Measurements from ENCODE around the gene LDB3. TPM values are rescaled to one million over a fixed set of nuclear protein-coding genes. Genes with fewer than 3 reads are reported as not detected.
A peak's percentile ranks its signal among the peaks of the same experiment; 100 is the strongest.

Gene LDB3
- total RNA-seq, 1 experiment from 2014 or later = 0.03 TPM

DNA sequence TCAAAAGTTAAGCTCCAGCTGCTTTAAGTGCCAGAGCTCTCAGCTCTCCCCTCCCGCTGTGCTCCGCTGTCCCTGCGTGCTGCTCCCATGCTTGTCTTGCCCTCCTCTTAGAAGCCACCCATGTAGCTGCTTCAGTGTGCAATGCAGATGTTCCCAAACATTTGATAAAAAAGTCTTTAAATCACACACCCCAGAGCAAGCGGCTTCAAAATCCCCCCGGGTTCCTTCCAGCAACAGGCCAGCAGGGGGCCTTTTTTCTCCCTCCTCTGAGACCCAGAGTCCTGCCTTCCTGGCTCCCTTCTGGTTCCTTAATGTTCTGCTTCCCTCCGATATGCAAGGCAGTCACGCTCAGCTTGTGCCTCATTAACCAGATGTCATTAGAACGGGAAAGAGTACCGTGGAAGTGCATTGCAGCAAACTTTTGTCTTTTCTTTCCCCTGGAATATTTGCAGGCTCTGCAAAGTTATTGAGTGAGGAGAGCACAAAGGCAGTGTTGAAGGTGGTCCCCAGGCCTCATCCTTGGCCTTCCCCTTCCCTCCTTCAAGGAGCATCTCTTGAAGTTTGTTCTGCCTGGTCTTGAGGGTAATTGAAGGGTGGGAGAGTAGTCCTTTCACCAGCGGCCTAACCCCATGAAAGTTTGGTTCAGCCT is 25.5 kb downstream of the LDB3 start:
- H3K36me3 ChIP-seq (replicated peaks; ENCODE audit: control insufficient read depth, insufficient read depth, low read length) = no peaks in the 10 kb centered on the region
- peak; percentile 85 for DNase-seq
- no peak overlapping the region for H3K4me3 ChIP-seq (ENCODE audit: insufficient read depth, low read depth, low read length)

GRCh38 chr10:86698207-86698940 is 30.1 kb downstream of the LDB3 start:
- no peak overlapping the region for H3K4me3 ChIP-seq (ENCODE audit: insufficient read depth, low read depth, low read length)
- no peaks in the 10 kb centered on the region for H3K36me3 ChIP-seq (replicated peaks; ENCODE audit: control insufficient read depth, insufficient read depth, low read length)
- no peak for DNase-seq
- H3K27me3 ChIP-seq (ENCODE audit: control insufficient read depth, insufficient read depth, low read length) = no peaks in the 10 kb centered on the region

More for the DNA sequence above, 25.5 kb downstream of the LDB3 start:
- no peaks in the 10 kb centered on the region for H3K27me3 ChIP-seq (ENCODE audit: control insufficient read depth, insufficient read depth, low read length)

DNA sequence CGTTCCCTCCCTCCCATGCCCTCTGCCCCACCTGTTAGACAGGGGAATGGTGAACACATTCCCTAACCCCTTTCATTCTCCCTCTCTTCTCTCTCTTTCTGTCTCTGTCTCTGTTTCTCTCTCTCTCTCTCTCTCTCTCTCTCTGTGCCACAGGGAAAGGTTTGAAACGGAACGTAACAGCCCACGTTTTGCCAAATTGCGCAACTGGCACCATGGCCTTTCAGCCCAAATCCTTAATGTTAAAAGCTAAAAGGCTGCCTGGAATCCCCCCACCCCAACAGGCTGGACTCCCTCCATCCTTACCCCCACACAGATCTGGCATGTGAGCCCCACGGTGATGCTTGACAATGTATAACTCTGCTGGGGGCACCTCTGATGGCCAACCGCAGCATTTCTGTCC is 30.8 kb downstream of the LDB3 start:
- Histone ChIP-seq H3K27me3 (ENCODE audit: control insufficient read depth, insufficient read depth, low read length) (no peaks in the 10 kb centered on the region), H3K4me3 (ENCODE audit: insufficient read depth, low read depth, low read length) (no peak overlapping the region), H3K36me3 (replicated peaks; ENCODE audit: control insufficient read depth, insufficient read depth, low read length) (no peaks in the 10 kb centered on the region)
- DNase-seq = no peak

DNA sequence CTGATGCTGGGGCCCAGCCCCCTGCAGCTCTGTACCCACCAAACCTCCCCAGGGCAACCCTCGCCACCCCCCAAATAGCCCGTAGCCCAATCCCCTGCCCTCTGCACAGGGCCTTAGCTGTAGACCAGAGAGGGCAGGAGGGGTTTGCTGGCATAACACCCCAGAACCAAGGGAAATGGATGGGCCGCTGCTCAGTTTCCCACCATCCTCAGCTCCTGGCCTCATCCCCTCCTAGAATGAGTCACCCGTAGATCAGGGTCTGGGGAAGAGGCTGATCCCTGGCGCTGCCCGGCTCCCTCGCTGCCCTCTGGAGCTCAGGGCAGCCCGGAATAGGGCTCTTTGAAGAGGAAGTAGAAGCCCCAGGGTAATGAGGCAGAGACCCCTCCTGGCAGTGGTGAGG is 31.2 kb downstream of the LDB3 start:
- Histone ChIP-seq H3K36me3 (replicated peaks; ENCODE audit: control insufficient read depth, insufficient read depth, low read length) (no peaks in the 10 kb centered on the region), H3K27me3 (ENCODE audit: control insufficient read depth, insufficient read depth, low read length) (no peaks in the 10 kb centered on the region), H3K4me3 (ENCODE audit: insufficient read depth, low read depth, low read length) (no peak overlapping the region)
- DNase-seq = no peak

DNA sequence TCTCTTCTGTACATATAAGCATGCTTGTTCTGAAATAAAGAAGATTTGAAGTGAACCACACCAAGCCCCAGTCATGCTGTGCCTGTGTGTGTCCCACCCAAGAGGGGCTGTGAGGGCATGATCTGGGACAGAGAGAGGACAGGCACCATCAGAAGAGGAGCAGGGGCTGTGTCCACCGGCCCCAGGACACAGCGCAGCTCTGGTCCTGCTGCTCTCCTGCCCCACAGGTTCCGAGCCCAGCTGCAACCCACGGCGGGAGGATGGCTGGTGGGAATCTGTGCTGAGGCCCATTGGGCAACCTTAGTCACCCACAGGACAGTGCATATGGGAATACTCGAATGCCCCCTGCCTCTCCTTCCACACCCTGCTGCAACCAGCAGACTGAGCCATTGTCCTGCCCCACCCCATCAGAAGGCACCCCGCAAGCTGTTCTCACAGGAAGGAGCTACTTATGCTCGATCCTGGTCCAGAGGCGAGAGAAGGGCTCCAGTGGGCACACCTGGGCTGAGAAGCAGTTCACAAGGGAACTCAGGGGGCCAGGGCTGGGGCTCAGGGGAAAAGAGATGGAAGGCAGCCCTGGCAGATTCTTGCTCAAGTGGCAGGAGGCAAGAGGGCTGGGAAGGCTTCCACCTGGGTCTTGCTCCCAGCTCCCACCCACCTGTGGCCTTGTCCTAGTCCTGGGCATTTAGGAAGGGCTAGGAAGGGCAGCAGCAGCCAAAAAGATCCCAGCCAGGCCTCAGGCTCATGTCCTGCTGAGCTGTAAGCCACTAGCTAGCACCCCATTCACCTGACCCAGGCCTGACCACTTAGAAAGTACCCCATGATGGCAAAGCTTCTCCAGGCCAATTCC is 31.9 kb downstream of the LDB3 start:
- H3K4me3 ChIP-seq (ENCODE audit: insufficient read depth, low read depth, low read length) = no peak overlapping the region
- no peak for DNase-seq

DNA sequence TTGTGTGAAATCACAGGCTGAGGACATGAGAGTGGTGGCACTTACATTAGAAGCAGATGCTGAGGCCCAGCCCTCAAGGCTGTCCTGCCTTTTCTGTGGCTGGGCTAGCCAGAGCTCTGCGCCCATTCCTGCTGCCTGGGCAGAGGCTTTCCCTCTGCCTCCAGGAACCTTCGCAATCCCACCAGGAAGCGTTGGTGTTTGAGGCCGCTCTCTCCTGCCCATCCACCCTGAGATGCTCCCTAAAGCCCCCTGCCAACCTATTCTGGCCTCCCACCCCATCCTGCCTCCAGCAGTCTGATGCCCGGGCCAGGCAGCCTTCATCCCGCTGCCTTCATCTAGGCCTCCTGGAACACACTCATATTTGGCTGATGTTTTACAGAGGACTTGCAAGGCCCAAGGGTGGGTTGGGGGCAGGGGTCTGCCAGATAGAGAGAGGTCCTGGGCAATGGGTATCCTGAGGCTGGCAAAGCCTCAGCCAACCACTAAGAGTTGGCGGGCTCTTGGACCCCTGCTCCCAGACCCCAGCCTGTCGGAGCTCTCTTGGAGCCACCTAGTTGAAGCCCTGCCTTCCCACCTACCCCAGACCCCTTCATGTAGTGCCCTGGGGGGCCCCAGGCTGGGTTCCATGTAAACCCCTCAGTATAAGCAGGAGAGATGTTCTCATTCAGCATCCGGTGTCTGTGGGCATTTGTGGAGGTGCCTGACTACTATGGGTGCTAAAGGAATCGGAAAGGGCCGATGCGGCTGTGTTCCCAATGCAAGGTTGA is 32.7 kb downstream of the LDB3 start:
- peak; percentile 26 for DNase-seq
- no peaks in the 10 kb centered on the region for H3K27me3 ChIP-seq (ENCODE audit: control insufficient read depth, insufficient read depth, low read length)
- H3K36me3 ChIP-seq (replicated peaks; ENCODE audit: control insufficient read depth, insufficient read depth, low read length) = no peaks in the 10 kb centered on the region
- H3K4me3 ChIP-seq (ENCODE audit: insufficient read depth, low read depth, low read length) = no peak overlapping the region

More for the DNA sequence above, 31.9 kb downstream of the LDB3 start:
- H3K36me3 ChIP-seq (replicated peaks; ENCODE audit: control insufficient read depth, insufficient read depth, low read length) = no peaks in the 10 kb centered on the region
- H3K27me3 ChIP-seq (ENCODE audit: control insufficient read depth, insufficient read depth, low read length) = no peaks in the 10 kb centered on the region

GRCh38 chr10:86703176-86703575 is 34.9 kb downstream of the LDB3 start:
- DNase-seq = peak; percentile 19
- H3K36me3 ChIP-seq (replicated peaks; ENCODE audit: control insufficient read depth, insufficient read depth, low read length) = no peaks in the 10 kb centered on the region
- no peak overlapping the region for H3K4me3 ChIP-seq (ENCODE audit: insufficient read depth, low read depth, low read length)
- no peaks in the 10 kb centered on the region for H3K27me3 ChIP-seq (ENCODE audit: control insufficient read depth, insufficient read depth, low read length)

- no peaks in the 10 kb centered on the region for H3K36me3 ChIP-seq (replicated peaks; ENCODE audit: control insufficient read depth, insufficient read depth, low read length)
- no peak overlapping the region for H3K4me3 ChIP-seq (ENCODE audit: insufficient read depth, low read depth, low read length)
- DNase-seq = peak; percentile 24
- no peaks in the 10 kb centered on the region for H3K27me3 ChIP-seq (ENCODE audit: control insufficient read depth, insufficient read depth, low read length)
These were observed 36.8 kb downstream of the LDB3 start for GRCh38 chr10:86705139-86705538.

- H3K27me3 ChIP-seq (ENCODE audit: control insufficient read depth, insufficient read depth, low read length) = no peaks in the 10 kb centered on the region
- peak; percentile 26 for DNase-seq
- H3K36me3 ChIP-seq (replicated peaks; ENCODE audit: control insufficient read depth, insufficient read depth, low read length) = no peaks in the 10 kb centered on the region
- no peak overlapping the region for H3K4me3 ChIP-seq (ENCODE audit: insufficient read depth, low read depth, low read length)
These were observed 37.6 kb downstream of the LDB3 start for GRCh38 chr10:86705905-86706304.

GRCh38 chr10:86706401-86706841 is 38.1 kb downstream of the LDB3 start:
- Histone ChIP-seq H3K4me3 (ENCODE audit: insufficient read depth, low read depth, low read length) (no peak overlapping the region), H3K27me3 (ENCODE audit: control insufficient read depth, insufficient read depth, low read length) (no peaks in the 10 kb centered on the region), H3K36me3 (replicated peaks; ENCODE audit: control insufficient read depth, insufficient read depth, low read length) (no peaks in the 10 kb centered on the region)
- DNase-seq = peak; percentile 76

DNA sequence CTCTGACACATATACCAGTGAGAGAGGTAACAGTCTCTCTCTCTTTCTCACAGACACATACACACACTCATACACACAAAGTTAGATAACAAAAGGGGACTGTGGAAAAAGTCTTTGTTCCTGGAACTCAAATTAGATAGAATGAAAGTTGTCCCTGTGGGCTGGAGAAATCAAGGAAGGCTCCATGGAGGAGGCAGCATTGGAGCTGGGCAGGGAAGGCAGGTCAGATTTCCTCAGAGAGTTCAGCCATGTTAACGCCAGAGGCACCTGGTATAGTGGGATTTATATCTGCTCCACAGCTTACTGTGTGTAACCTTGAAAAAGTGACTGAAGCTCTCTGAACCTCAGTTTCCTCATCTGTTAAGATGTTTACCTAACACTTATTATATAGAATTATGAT is 38.7 kb downstream of the LDB3 start:
- Histone ChIP-seq H3K4me3 (ENCODE audit: insufficient read depth, low read depth, low read length) (no peak overlapping the region), H3K36me3 (replicated peaks; ENCODE audit: control insufficient read depth, insufficient read depth, low read length) (no peaks in the 10 kb centered on the region), H3K27me3 (ENCODE audit: control insufficient read depth, insufficient read depth, low read length) (no peaks in the 10 kb centered on the region)
- peak; percentile 28 for DNase-seq

- H3K36me3 ChIP-seq (replicated peaks; ENCODE audit: control insufficient read depth, insufficient read depth, low read length) = no peaks in the 10 kb centered on the region
- H3K27me3 ChIP-seq (ENCODE audit: control insufficient read depth, insufficient read depth, low read length) = no peaks in the 10 kb centered on the region
- no peak overlapping the region for H3K4me3 ChIP-seq (ENCODE audit: insufficient read depth, low read depth, low read length)
- peak; percentile 71 for DNase-seq
These were observed 39.2 kb downstream of the LDB3 start for GRCh38 chr10:86707505-86707904.

DNA sequence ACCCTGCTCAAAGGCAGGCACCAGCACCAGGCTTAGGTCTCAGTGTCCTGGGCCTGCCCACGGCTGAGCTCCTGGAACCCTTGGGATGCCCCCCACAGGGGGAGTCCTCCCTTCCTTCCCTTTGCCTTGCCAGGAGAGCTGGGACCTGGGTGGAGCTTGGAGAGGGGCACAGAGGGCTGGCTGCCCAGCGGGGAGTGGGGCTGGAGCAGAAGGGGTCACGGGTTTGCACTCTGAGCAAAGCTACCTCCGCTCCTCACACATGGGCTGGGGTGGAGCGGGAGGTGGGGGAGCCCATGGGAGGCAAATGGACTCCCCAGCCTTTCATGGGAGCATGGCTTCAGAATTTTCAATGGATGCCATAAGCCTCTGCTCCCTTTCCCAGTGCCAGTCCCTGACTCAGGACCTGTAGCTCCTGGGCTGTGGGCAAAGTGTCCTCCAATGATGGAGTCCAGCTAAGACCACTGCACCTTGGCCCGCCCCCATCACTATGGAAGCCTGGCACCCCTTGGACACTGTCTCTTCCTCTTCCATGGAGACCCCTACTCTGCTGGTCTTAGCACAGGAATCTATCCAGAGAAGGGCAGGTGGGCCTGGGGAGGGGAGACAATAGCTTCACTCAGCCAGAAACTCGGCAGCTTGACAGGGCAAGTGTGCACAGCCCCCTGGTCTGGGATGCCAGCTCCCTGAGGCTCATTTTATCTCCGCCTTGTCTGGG is 39.9 kb downstream of the LDB3 start:
- no peak overlapping the region for H3K4me3 ChIP-seq (ENCODE audit: insufficient read depth, low read depth, low read length)
- no peaks in the 10 kb centered on the region for H3K36me3 ChIP-seq (replicated peaks; ENCODE audit: control insufficient read depth, insufficient read depth, low read length)
- peak; percentile 43 for DNase-seq
- no peaks in the 10 kb centered on the region for H3K27me3 ChIP-seq (ENCODE audit: control insufficient read depth, insufficient read depth, low read length)

Data from H7 (cell line).